Measurements from ENCODE around the gene RETREG2. TPM values are rescaled to one million over a fixed set of nuclear protein-coding genes. Genes with fewer than 3 reads are reported as not detected.

The RETREG2 gene
- total and polyA plus RNA-seq, 2 experiments from 2014 or later: 13.2 to 41.8 TPM

DNA sequence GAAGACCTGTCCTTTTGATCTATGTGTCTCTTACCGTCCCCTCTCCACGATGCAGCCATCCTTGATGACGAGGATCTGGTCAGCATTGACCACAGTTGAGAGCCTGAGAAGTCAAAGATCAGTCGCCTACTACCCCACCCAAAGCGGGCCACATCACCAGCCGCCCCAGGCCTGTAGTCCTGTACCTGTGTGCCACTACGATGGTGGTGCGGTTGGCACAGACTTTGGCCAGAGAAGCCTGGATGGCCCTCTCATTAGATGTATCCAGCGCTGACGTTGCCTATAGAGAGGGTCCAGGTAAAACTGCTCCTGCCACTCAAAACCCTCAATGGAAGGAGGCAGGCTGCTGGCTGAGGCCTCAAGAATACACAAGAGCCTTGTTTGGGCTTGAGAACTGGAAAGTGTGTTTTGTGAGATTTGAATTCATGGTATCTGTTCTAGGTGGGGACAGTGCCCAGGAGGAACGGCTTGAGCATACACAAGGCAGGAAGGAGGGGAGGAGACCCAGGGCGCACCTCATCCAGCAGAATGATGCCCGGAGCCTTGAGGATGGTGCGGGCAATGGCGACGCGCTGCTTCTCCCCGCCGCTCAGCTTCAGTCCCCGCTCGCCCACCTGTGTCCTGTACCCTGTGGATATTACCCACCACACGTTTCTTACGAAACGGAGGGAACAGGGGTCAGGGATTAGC, 32.3 kb downstream of the RETREG2 start:
- H3K27ac ChIP-seq (ENCODE audit: low read depth): no peak overlapping the region
- H3K9me2 ChIP-seq (ENCODE audit: insufficient read depth): no peaks in the 10 kb centered on the region
- H3K4me1 ChIP-seq (ENCODE audit: insufficient read depth): peaks cover 15% of the 10 kb centered on the region
- peaks cover 11% of the 10 kb centered on the region for H3K27me3 Mint-ChIP-seq (ENCODE audit: insufficient read depth, low read depth, poor library complexity)
- no peak overlapping the region for H2AFZ ChIP-seq
- no peak overlapping the region for H3K4me3 ChIP-seq
- no peak for ATAC-seq
- H3K79me2 ChIP-seq (replicated peaks; ENCODE audit: insufficient read depth): no peaks in the 10 kb centered on the region
- H3K36me3 ChIP-seq (ENCODE audit: insufficient read depth): no peaks in the 10 kb centered on the region; the same call in 1 of the 2 replicates
- no peak overlapping the region for H3K27ac Mint-ChIP-seq
- peaks cover 57% of the 10 kb centered on the region for H3K36me3 Mint-ChIP-seq (ENCODE audit: low read depth)
- TF ChIP-seq CREB1 (CRISPR knock-in tag; IDR thresholded peaks at IDR 0.05; ENCODE audit: low read depth) (no peak), EZH2 (IDR thresholded peaks at IDR 0.05; ENCODE audit: low read depth, unreplicated experiment) (no peak), STAT1 (IDR thresholded peaks at IDR 0.05; ENCODE audit: unreplicated experiment) (no peak), ZNF114 (CRISPR knock-in tag; IDR thresholded peaks at IDR 0.05) (no peak), JUNB (IDR thresholded peaks at IDR 0.05; ENCODE audit: unreplicated experiment) (no peak), REST (IDR thresholded peaks at IDR 0.05; ENCODE audit: unreplicated experiment) (no peak), EZH2phosphoT487 (IDR thresholded peaks at IDR 0.05; ENCODE audit: unreplicated experiment) (no peak), POLR2AphosphoS5 (IDR thresholded peaks at IDR 0.05; ENCODE audit: low read depth) (no peak), ZNF462 (CRISPR knock-in tag; IDR thresholded peaks at IDR 0.05) (no peak), ZNF331 (CRISPR knock-in tag; IDR thresholded peaks at IDR 0.05; ENCODE audit: low read depth) (no peak), NANOG (IDR thresholded peaks at IDR 0.05; ENCODE audit: borderline replicate concordance) (no peak)
- TF ChIP-seq, protein P1, sequence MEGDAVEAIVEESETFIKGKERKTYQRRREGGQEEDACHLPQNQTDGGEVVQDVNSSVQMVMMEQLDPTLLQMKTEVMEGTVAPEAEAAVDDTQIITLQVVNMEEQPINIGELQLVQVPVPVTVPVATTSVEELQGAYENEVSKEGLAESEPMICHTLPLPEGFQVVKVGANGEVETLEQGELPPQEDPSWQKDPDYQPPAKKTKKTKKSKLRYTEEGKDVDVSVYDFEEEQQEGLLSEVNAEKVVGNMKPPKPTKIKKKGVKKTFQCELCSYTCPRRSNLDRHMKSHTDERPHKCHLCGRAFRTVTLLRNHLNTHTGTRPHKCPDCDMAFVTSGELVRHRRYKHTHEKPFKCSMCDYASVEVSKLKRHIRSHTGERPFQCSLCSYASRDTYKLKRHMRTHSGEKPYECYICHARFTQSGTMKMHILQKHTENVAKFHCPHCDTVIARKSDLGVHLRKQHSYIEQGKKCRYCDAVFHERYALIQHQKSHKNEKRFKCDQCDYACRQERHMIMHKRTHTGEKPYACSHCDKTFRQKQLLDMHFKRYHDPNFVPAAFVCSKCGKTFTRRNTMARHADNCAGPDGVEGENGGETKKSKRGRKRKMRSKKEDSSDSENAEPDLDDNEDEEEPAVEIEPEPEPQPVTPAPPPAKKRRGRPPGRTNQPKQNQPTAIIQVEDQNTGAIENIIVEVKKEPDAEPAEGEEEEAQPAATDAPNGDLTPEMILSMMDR (conservative IDR thresholded peaks at IDR 0.05; ENCODE audit: low read depth in 2 of 2): no peak
- TF ChIP-seq, protein P2, sequence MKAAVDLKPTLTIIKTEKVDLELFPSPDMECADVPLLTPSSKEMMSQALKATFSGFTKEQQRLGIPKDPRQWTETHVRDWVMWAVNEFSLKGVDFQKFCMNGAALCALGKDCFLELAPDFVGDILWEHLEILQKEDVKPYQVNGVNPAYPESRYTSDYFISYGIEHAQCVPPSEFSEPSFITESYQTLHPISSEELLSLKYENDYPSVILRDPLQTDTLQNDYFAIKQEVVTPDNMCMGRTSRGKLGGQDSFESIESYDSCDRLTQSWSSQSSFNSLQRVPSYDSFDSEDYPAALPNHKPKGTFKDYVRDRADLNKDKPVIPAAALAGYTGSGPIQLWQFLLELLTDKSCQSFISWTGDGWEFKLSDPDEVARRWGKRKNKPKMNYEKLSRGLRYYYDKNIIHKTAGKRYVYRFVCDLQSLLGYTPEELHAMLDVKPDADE (IDR thresholded peaks at IDR 0.05): no peak
- H4K20me1 ChIP-seq (replicated peaks; ENCODE audit: insufficient read depth): no peaks in the 10 kb centered on the region; the same call in 1 of the 2 replicates
- H3K9me3 Mint-ChIP-seq: no peaks in the 10 kb centered on the region
- H3K4me2 ChIP-seq: no peak overlapping the region
- H3K4me1 Mint-ChIP-seq: peaks cover 13% of the 10 kb centered on the region; the same call in 2 of the 3 replicates
- peaks cover 15% of the 10 kb centered on the region; the same call in 1 of the 2 replicates for H3F3A ChIP-seq (replicated peaks; ENCODE audit: low read depth)
- no peaks in the 10 kb centered on the region for H3K27me3 ChIP-seq (ENCODE audit: insufficient read depth)
- DNase-seq (ENCODE audit: low spot score): no peak
- no peak overlapping the region; the same call in 2 of the 3 replicates for H3K4me3 Mint-ChIP-seq

Data from GM23338 (cell line).